SK-N-SH treated with all-trans-retinoic acid at 6 μM for 48 hours (cell line): ENCODE measurements around the gene NAGPA.

Source experiments
- ESRRG ChIP-seq: fragments of 250-450 bp; sonication (Bioruptor Pico); IDR thresholded peaks from 2 replicates; pipeline ENCODE4 v1.6.1; 2021; ENCODE audit warnings: mild to moderate bottlenecking
- RARB ChIP-seq: fragments of 250-450 bp; sonication (Bioruptor Pico); IDR thresholded peaks from 2 replicates; pipeline ENCODE4 v1.8.0; 2021; ENCODE audit warnings: mild to moderate bottlenecking, moderate library complexity
- TCF4 ChIP-seq: fragments of 250-450 bp; sonication (Bioruptor Pico); IDR thresholded peaks from 2 replicates; pipeline ENCODE4 v1.8.0; 2021; ENCODE audit warnings: mild to moderate bottlenecking, moderate library complexity, borderline replicate concordance
- ZFP3 ChIP-seq: fragments of 250-450 bp; sonication (Bioruptor Pico); IDR thresholded peaks from 2 replicates; pipeline ENCODE4 v1.5.0; 2020; ENCODE audit warnings: mild to moderate bottlenecking, moderate library complexity
- ZNF8 ChIP-seq: fragments of 450-650 bp; formaldehyde crosslinking; IDR thresholded peaks from 2 replicates; pipeline ENCODE4 v1.5.0; 2020; ENCODE audit warnings: mild to moderate bottlenecking, moderate library complexity
- TF ChIP-seq, protein P1 (sequence below): fragments of 250-450 bp; sonication (Bioruptor Pico); IDR thresholded peaks from 2 replicates; pipeline ENCODE4 v1.8.0; 2020; ENCODE audit warnings: mild to moderate bottlenecking, moderate library complexity, borderline replicate concordance
- TF ChIP-seq, protein P2 (sequence below): fragments of 250-450 bp; sonication (Bioruptor Pico); IDR thresholded peaks from 2 replicates; pipeline ENCODE4 v1.5.0; 2020; ENCODE audit warnings: mild to moderate bottlenecking, moderate library complexity

DNA sequence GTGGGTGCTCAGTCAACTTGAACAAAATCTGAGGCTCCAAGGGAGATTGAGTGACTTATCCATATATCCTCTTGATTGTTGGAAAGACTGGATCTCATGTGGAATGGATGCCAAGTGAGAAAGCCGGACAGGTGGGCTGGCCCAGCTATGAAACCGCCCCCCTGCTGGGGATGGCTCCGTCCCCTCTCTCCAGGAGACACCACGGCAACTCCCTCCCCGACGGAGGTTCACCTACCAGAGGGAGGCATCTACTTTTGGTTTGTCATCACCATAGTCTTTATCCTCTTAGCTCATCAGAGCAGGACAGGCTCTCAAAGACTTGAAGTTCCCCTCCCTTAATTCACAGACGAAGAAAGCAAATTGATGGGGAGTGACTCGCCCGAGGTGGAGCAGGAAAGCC lies 36.1 kb upstream of the NAGPA start:
- TF ChIP-seq, protein P1, sequence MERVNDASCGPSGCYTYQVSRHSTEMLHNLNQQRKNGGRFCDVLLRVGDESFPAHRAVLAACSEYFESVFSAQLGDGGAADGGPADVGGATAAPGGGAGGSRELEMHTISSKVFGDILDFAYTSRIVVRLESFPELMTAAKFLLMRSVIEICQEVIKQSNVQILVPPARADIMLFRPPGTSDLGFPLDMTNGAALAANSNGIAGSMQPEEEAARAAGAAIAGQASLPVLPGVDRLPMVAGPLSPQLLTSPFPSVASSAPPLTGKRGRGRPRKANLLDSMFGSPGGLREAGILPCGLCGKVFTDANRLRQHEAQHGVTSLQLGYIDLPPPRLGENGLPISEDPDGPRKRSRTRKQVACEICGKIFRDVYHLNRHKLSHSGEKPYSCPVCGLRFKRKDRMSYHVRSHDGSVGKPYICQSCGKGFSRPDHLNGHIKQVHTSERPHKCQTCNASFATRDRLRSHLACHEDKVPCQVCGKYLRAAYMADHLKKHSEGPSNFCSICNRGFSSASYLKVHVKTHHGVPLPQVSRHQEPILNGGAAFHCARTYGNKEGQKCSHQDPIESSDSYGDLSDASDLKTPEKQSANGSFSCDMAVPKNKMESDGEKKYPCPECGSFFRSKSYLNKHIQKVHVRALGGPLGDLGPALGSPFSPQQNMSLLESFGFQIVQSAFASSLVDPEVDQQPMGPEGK (CRISPR knock-in tag), result no peak
- TF ChIP-seq ZNF8 (CRISPR knock-in tag) (no peak), TCF4 (CRISPR knock-in tag) (no peak), ESRRG (no peak), ZFP3 (no peak), RARB (CRISPR knock-in tag) (no peak)
- TF ChIP-seq, protein P2, sequence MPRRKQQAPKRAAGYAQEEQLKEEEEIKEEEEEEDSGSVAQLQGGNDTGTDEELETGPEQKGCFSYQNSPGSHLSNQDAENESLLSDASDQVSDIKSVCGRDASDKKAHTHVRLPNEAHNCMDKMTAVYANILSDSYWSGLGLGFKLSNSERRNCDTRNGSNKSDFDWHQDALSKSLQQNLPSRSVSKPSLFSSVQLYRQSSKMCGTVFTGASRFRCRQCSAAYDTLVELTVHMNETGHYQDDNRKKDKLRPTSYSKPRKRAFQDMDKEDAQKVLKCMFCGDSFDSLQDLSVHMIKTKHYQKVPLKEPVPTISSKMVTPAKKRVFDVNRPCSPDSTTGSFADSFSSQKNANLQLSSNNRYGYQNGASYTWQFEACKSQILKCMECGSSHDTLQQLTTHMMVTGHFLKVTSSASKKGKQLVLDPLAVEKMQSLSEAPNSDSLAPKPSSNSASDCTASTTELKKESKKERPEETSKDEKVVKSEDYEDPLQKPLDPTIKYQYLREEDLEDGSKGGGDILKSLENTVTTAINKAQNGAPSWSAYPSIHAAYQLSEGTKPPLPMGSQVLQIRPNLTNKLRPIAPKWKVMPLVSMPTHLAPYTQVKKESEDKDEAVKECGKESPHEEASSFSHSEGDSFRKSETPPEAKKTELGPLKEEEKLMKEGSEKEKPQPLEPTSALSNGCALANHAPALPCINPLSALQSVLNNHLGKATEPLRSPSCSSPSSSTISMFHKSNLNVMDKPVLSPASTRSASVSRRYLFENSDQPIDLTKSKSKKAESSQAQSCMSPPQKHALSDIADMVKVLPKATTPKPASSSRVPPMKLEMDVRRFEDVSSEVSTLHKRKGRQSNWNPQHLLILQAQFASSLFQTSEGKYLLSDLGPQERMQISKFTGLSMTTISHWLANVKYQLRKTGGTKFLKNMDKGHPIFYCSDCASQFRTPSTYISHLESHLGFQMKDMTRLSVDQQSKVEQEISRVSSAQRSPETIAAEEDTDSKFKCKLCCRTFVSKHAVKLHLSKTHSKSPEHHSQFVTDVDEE, result no peak
